Lower leg skin (tissue), 3 donors: Measurements from ENCODE around the gene MAP3K3.

Experiments used
- CTCF ChIP-seq, 3 donors: fragments of 450-650 bp; IDR thresholded peaks; one replicate each; pipeline ENCODE4 v1.5.1; 2016; ENCODE audit warnings: antibody characterized with exemption in 3 of 3, mild to moderate bottlenecking in 3 of 3, moderate library complexity in 2 of 3
- POLR2A ChIP-seq, 2 donors: fragments of 450-650 bp; IDR thresholded peaks; one replicate each; pipeline ENCODE4 v1.6.1; 2016 to 2017; ENCODE audit warnings: antibody characterized with exemption in 2 of 2, mild to moderate bottlenecking in 1 of 2, moderate library complexity in 1 of 2

DNA sequence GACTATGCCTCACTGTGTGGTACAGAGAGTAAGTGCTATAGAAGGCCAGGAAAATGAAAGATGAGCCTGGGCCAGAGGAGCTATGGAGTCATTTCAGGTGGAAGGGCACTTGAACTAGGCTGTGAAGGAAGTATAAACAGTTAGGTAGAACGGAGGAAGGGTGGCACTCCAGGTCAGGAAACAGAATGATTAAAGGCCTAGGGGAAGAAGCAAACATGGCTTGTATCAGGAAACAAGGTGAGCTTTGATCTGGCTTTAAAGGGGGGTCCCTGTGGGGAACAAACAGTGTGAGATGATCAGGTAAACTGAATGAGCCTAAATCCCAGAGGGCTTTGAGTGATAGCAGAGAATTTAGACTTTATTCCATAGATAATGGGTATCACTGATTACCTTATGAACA is 16.9 kb downstream of the MAP3K3 start:
- no peak for TF ChIP-seq POLR2A (IDR thresholded peaks at IDR 0.05)
- no peak for TF ChIP-seq CTCF (IDR thresholded peaks at IDR 0.05)
